Measurements from ENCODE around the gene LCLAT1.

Gene LCLAT1

GRCh38 chr2:30643674-30644073 is 196.6 kb downstream of the LCLAT1 start:
- DNase-seq (ENCODE audit: low spot score): no peak

- no peak for DNase-seq (ENCODE audit: low spot score)
These were observed 198.2 kb downstream of the LCLAT1 start for GRCh38 chr2:30645081-30645744.

- no peak for DNase-seq (ENCODE audit: low spot score)
These were observed 198.7 kb downstream of the LCLAT1 start for GRCh38 chr2:30645745-30646119.

- DNase-seq (ENCODE audit: low spot score): no peak
These were observed 200.9 kb downstream of the LCLAT1 start for GRCh38 chr2:30647752-30648457.

- no peak for DNase-seq (ENCODE audit: low spot score)
These were observed 202.2 kb downstream of the LCLAT1 start for GRCh38 chr2:30649278-30649677.

- no peak for DNase-seq (ENCODE audit: low spot score)
These were observed 202.8 kb downstream of the LCLAT1 start for GRCh38 chr2:30649828-30650227.

GRCh38 chr2:30652271-30652915 is 205.3 kb downstream of the LCLAT1 start:
- DNase-seq (ENCODE audit: low spot score): no peak

GRCh38 chr2:30653847-30654246 is 206.8 kb downstream of the LCLAT1 start:
- no peak for DNase-seq (ENCODE audit: low spot score)

GRCh38 chr2:30654404-30654803 is 207.4 kb downstream of the LCLAT1 start:
- no peak for DNase-seq (ENCODE audit: low spot score)

GRCh38 chr2:30655211-30655610 is 208.2 kb downstream of the LCLAT1 start:
- DNase-seq (ENCODE audit: low spot score): no peak

GRCh38 chr2:30655660-30656059 is 208.6 kb downstream of the LCLAT1 start:
- DNase-seq (ENCODE audit: low spot score): no peak

GRCh38 chr2:30656079-30656478 is 209.0 kb downstream of the LCLAT1 start:
- DNase-seq (ENCODE audit: low spot score): no peak

GRCh38 chr2:30661173-30662107 is 214.4 kb downstream of the LCLAT1 start:
- DNase-seq (ENCODE audit: low spot score): no peak

- no peak for DNase-seq (ENCODE audit: low spot score)
These were observed 215.5 kb downstream of the LCLAT1 start for GRCh38 chr2:30662268-30663131.

- DNase-seq (ENCODE audit: low spot score): no peak
These were observed 216.3 kb downstream of the LCLAT1 start for GRCh38 chr2:30663321-30663720.

GRCh38 chr2:30663806-30664205 is 216.8 kb downstream of the LCLAT1 start:
- no peak for DNase-seq (ENCODE audit: low spot score)

GRCh38 chr2:30664761-30665358 is 217.8 kb downstream of the LCLAT1 start:
- no peak for DNase-seq (ENCODE audit: low spot score)

GRCh38 chr2:30665761-30666265 is 218.8 kb downstream of the LCLAT1 start:
- no peak for DNase-seq (ENCODE audit: low spot score)

GRCh38 chr2:30666266-30666874 is 219.3 kb downstream of the LCLAT1 start:
- DNase-seq (ENCODE audit: low spot score): peak; percentile 21

GRCh38 chr2:30670453-30670852 is 223.4 kb downstream of the LCLAT1 start:
- DNase-seq (ENCODE audit: low spot score): no peak

All from hematopoietic multipotent progenitor cell treated with erythropoietin and hydrocortisone succinate and interleukin-3 and kit ligand, for 17 days (in vitro differentiated cells).